ENCODE data around the gene SLC49A3.
A peak's percentile ranks its signal among the peaks of the same experiment; 100 is the strongest.

SLC49A3 gene

DNA sequence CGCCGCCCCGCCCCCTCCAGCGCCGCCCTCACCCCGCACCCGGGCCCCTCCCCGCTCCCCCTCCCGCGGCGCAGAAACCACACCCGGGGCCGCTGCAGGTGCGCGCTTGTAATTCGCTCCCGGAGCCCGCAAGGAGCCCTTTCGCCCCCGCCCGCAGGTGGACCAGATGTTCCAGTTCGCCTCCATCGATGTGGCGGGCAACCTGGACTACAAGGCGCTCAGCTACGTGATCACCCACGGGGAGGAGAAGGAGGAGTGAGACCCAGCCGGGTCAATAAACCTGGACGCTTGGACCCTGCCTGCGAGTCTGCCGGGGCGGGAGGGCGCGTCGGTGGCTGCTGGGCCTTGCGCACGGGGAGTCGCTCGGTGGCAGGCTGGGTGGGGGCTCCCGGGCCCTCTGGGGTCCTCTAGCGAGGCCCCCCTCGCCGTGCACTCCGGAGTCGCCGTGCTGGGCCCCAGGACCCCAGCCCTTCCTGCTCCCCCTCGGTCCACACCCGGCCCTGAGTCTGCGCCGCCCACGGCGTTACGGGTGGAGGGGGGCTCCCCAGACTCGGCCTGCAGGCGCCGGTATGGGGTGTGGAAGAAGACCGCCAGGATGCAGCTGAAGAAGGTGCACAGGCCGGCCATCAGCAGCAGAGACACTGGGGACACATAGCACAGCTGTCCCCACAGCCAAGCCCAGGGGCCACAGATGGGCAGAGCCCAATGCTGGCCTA is 7.1 kb downstream of the SLC49A3 start:
- no peak overlapping the region for H3K4me3 ChIP-seq (ENCODE audit: low read depth, low read length)
- TF ChIP-seq, protein P1, sequence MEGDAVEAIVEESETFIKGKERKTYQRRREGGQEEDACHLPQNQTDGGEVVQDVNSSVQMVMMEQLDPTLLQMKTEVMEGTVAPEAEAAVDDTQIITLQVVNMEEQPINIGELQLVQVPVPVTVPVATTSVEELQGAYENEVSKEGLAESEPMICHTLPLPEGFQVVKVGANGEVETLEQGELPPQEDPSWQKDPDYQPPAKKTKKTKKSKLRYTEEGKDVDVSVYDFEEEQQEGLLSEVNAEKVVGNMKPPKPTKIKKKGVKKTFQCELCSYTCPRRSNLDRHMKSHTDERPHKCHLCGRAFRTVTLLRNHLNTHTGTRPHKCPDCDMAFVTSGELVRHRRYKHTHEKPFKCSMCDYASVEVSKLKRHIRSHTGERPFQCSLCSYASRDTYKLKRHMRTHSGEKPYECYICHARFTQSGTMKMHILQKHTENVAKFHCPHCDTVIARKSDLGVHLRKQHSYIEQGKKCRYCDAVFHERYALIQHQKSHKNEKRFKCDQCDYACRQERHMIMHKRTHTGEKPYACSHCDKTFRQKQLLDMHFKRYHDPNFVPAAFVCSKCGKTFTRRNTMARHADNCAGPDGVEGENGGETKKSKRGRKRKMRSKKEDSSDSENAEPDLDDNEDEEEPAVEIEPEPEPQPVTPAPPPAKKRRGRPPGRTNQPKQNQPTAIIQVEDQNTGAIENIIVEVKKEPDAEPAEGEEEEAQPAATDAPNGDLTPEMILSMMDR (IDR thresholded peaks at IDR 0.05; ENCODE audit: borderline replicate concordance, insufficient read depth, low read depth, low read length), result no peak

DNA sequence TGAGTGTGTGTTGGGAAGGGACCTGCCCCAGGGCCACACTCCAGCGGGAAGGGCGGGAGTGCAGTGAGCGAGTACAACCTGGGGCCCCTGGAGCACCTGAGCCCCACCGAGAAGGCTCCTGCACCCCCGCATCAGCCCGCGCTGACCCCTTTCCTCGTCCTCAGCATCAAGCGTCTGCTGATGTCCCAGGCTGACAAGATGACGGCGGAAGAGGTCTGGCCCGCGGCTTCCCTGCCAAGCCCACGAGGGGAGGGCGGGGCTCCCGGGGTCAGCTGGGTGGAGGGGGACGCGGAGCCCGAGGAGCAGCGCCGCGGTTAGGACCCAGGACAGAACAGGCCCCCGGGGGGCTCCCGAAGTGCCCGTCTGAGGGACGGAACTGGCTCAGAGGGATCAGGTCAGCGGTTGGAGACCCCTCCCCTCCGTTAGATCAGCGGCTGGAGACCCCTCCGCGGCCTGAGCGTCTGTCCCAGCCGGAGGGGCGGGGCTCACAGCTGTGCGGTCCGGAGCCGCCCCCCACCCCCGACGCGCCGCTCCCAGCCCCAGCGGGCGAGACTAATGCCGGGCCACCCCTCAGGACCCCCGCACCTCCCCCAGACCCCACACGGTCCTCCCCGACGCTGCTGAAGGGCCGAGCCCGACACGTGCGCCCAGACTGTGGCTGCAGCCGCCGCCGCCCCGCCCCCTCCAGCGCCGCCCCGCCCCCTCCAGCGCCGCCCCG is 7.9 kb downstream of the SLC49A3 start:
- H3K4me3 ChIP-seq (ENCODE audit: low read depth, low read length), result peak overlapping the region; percentile 30
- TF ChIP-seq, protein P1 (IDR thresholded peaks at IDR 0.05; ENCODE audit: borderline replicate concordance, insufficient read depth, low read depth, low read length), result no peak

GRCh38 chr4:680551-680927 is 8.4 kb downstream of the SLC49A3 start:
- H3K4me3 ChIP-seq (ENCODE audit: low read depth, low read length), result peak overlapping the region; percentile 30

GRCh38 chr4:680091-680490 is 8.9 kb downstream of the SLC49A3 start:
- TF ChIP-seq, protein P1 (IDR thresholded peaks at IDR 0.05; ENCODE audit: borderline replicate concordance, insufficient read depth, low read depth, low read length), result no peak
- H3K4me3 ChIP-seq (ENCODE audit: low read depth, low read length), result no peak overlapping the region

More at GRCh38 chr4:680551-680927, 8.4 kb downstream of the SLC49A3 start:
- TF ChIP-seq, protein P1 (IDR thresholded peaks at IDR 0.05; ENCODE audit: borderline replicate concordance, insufficient read depth, low read depth, low read length), result no peak

GRCh38 chr4:679629-680028 is 9.3 kb downstream of the SLC49A3 start:
- TF ChIP-seq, protein P1 (IDR thresholded peaks at IDR 0.05; ENCODE audit: borderline replicate concordance, insufficient read depth, low read depth, low read length), result no peak
- no peak overlapping the region for H3K4me3 ChIP-seq (ENCODE audit: low read depth, low read length)

DNA sequence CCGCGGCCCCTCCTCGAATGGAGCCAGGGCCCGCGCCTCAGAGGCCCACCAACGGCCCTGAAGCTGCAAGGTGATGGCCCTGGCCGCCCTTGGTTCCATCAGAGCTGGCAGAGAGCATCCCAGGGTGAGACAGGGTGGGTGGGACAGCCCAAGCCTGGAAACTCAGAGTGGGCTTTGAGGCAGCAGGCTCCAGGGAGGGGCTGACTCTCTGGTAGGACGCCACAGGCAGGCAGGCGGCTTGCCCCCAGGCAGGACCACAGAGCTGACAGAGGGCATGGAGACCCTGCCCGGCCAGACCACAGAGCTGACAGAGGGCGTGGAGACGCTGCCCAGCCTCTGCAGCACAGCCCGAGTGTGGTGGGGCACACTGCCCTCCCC is 9.9 kb downstream of the SLC49A3 start:
- H3K4me3 ChIP-seq (ENCODE audit: low read depth, low read length), result no peak overlapping the region
- TF ChIP-seq, protein P1 (IDR thresholded peaks at IDR 0.05; ENCODE audit: borderline replicate concordance, insufficient read depth, low read depth, low read length), result no peak

Measured in GM12875 (cell line).